GM19240 (cell line): Measurements from ENCODE around the gene APOBEC3C.
"Not testable (repeated sequence)": the region's sequence is repeated elsewhere in the genome, so short reads cannot be mapped to it uniquely, and the experiment has no call there.

ENCODE experiments used
- DNase-seq: peaks from one replicate; pipeline ENCODE4 v3.0.0; 2011; ENCODE audit warnings: low spot score; ENCODE audit not compliant: insufficient read length

The APOBEC3C gene

DNA sequence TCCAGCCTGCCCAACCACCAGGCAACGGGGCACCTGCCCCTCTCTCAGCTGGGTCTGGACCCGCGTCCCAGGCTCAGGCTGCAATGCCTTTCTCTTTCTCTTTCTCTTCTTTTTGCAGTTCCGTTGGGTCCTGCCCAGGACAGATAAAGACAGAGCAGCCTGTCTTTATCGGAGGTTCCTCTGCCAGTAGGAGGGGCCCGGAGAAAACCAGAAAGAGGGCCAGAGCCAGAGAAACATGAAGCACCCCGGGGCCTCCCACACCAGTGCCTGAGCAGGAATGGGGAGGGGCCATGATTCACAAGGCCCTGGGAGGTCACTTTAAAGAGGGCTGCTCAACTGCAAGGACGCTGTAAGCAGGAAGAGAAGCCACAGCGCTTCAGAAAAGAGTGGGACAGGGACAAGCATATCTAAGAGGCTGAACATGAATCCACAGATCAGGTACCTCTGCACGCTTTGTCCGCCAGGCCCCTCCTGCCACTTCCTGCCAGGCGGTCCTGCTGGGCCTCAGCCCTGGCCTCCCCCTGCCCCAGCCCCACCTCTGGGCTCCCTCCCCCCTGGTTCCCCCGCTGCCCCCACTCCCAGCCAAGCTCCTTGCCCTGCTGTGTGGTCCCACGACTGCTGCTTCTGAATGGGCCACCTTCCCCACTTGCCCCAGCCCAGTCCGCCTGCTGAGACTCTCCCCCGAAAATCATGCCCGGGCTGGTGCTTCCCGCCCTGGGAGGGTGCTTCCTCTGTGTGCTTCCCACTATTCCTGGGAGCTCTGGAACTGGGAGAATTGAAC lies at the start of gene APOBEC3C:
TSS of gene APOBEC3C (plus strand) at position 316 of the 781 bp plus-strand sequence. CDS start at position 422, 106 bp downstream.
- peak; percentile 71 for DNase-seq

DNA sequence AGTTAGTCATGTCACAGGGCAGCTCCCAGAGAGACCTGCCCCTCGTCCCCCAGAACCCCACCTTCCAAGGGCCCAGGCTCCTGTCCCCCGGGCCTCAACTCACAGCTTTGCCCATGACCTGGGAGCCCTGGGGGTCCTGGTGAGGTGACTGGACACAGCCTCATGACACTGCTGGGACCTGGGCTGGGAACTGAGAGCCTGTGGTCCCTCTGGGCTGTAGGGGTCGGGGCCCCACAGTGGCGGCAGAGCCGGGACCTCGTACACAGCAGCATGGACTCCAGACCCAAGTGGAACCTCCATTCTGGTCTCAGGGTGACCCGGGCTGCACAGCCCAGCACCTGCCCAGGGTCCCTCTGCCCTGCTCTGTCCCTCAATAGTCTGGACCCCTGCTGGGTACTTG lies 49.8 kb upstream of the APOBEC3C start:
- no peak for DNase-seq

DNA sequence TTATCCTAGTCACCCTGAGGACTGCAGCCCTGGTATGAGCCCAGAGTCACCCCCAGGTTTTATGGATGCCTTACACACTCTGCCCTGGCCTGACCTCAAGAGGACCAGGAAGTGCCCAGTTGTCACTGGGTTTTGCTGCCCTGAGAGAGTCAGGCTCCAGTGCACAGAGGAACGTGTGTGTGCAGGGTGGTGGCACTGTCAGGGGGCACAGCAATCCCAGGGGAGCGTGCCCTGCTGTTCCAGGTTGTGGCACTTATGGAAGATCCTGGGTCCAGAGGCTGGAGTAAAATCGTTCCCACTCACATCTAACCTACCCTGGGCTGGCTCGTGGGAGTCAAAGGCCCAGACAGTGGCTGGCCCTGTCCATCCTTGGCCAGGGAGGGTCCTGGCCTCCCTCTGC lies 49.1 kb upstream of the APOBEC3C start:
- DNase-seq: no peak

DNA sequence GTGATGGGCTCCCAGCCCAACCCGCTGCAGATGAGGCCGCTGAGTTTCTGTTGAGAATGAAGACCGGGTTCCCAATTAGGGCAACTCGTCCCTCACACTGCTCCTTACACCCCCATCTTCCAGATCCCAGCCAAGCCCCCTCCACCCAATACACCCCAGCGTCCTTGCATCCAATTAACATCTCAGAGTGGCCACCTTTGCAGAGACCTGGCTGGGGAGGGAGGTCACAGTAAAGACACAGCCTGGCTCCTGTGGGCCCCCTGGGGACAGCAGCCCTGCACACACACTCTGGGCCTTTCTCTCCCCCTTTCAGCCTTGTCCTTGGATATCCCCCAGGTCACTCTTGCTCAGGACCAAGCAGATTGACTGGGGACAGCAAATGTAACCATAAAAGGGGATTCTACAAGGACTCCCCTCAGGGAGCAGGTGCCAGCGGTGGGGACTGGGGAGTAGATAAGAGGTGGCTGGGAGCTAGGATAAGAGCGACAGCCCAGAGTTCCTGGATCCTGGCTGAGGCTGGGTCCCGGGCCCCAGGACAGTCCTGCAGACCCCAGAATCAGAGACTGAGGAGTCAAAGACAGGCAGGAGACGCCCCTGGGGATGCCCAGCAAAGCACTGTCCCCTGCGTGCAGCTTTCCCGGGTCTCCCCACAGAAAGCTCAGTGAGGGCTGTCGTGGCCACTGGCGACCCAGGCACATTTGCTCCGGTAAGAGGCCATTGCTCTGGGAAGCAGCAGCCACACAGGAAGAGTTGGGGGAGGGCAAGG lies 48.3 kb upstream of the APOBEC3C start:
- no peak for DNase-seq

DNA sequence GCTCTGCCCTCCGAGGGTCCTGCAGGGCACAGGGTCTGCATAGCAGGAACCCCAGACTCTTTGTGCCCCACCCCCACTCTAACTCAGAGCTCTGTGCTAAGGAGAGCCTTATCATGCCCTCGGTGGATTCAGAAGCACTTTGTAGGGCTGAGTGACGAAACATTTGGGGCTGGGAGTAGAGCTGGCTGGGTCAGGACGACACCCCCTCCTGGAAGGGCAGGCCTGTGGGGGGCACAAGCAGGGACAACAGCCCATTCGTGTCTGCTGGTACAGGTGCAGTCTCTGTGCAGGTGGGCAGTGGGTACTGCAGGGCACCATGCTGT lies 47.7 kb upstream of the APOBEC3C start:
- DNase-seq: no peak

DNA sequence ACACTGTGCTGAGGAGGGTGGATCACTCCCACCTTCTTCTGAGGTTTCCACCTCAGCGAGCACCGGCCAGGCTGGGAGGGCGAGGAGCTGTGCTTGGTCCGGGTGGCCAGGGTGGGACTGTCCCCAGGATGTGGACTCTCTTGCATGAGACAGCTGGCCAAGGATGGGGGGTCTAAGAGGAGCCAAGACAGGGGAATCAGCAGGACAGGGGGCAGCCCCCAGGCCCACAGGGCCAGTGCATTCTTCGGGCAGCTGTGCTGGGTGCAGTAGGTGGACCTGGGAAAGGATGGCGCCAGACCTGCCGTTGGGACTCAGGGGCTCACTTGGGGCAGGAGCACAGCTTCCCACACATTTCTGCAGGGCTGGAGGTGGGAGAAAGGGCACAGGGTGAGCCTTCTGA lies 47.1 kb upstream of the APOBEC3C start:
- no peak for DNase-seq

DNA sequence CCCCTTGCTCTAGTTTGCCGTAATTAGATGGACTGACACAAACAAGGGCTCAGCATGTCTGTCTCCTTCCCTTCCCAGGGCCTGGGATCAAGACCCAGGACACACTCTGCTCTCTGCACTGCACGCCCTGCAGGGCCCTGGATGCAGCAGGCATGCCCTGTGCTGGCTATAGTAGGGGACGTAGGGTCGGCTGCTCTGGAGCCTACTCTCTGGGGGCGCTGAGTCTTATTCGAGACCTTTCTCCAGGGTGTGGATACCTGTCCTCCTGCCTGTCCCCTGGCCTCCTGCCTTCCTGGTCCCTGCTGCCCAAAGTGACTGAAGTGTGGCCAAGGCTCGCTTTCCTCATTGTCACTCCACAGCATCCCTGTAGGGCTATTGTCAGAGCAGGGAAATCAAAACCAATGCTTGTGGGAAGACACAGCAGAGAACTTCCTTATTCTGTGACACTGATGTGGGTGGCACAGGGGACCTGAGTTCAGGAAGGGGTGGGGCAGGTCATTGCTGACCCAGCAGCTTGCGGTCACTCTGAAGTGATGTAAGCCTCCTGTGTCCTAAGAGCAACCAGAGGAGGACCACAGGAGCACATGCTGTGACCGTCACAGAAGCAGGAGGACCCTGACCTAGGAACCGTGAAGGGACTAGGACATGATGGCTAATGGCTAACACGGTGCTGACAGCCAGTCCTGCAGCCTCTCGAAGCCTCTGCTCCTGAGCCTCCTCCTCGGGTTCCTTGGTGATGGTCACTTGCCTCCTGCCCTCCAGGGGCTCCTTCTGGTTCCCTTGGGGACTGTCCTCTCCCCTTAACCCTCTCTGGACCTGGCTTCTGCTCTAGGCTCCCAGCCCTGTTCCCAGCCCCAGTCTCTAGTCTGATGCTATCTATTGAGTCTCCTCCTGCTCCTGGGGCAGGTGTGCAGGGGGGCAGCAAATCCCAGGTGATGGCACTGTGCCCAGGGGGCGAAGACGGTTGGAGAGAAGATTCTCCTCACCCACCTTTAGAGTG lies 46.3 kb upstream of the APOBEC3C start:
- DNase-seq: no peak

DNA sequence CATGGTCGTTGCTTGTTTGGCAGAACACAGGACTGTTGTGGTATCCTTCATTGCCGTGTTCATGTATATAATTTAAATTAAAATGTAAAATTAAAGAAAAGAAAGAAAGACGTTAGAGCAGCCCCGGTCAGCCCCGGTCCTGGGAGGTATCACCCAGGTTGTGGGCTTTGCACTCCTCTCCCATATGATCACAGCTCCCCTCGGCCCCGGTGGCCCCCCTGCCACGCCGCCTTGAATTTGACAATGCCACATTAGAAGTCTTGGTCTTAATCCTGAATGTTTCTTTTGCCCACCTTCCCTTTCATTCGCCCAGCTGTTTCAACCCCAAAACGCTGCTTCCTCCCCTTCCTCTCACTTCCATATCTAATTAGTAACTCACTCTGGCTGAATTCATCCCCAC lies 45.3 kb upstream of the APOBEC3C start:
- no peak for DNase-seq

DNA sequence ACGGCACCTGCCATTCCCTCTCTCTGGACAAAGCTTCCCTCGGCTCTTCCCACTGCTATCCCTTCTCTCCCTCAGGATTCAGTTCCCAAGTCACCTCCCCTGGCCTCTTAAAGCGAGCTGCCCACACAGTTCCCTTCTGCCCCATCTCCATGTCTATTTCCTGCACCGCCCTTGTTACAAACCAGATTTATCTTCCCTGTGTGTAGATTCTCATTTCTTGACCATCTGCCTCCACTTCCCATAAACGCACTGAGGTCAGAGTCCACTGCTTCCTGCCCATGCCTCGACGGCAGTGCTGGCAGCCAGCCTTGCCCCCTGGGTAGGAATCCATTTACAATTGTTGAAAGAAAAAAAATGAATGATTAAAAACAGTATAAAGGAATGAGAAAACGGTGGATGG lies 43.5 kb upstream of the APOBEC3C start:
- no peak for DNase-seq

DNA sequence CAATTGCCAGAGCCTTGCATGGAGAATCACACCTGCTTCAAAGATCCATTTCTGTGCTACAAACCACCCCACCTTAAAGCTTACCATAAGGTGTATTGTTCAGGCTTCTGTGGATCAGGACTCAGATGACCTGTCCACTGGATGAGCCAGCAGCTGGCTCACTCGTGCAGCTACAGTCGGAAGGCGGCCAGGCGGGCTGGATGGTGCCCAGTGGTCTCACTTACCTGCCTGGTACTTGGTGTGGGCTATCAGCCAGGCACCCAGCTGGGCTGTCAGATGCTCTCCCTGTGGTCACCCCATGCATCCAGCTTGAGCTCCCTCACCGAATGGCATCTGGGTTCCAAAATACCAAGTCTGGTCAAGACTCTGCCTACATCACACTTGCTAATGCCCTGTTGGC lies 42.9 kb upstream of the APOBEC3C start:
- DNase-seq: no peak

DNA sequence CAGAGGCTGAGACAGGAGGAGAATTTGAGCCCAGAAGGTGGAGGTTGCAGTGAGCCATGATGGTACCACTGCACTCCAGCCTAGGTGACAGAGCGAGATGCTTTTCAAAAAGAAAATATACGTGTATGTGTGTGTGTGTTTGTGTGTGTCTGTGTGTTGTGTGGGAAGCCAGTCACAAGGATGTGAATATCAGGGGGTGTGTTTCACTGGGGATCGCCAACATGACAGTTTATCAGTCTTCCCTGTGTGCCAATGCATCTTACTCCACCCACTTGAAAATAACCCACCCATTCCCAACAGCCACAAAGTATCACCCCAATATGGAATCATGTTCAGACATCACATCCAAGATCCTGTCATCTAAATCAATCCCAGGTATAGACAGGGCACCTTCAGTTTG lies 42.3 kb upstream of the APOBEC3C start:
- DNase-seq: no peak

DNA sequence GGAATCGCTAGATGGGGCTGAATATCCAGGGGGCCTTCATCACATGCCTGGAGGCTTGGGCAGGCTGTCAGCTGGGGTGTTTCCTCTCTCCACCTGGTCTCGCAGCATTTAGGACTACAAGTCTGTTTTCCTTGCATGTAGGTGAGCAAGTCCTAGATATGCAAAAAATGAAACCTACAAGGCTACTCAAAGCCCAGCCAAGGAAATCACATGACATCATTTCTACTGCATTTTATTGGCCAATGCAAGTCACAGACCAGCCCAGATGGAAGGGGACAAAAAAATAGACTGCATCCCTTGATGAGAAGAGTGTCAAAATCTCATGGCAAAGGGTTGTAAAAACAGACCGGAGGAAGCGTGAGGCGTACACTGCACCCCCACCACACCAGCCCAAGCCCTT lies 41.5 kb upstream of the APOBEC3C start:
- DNase-seq: no peak

DNA sequence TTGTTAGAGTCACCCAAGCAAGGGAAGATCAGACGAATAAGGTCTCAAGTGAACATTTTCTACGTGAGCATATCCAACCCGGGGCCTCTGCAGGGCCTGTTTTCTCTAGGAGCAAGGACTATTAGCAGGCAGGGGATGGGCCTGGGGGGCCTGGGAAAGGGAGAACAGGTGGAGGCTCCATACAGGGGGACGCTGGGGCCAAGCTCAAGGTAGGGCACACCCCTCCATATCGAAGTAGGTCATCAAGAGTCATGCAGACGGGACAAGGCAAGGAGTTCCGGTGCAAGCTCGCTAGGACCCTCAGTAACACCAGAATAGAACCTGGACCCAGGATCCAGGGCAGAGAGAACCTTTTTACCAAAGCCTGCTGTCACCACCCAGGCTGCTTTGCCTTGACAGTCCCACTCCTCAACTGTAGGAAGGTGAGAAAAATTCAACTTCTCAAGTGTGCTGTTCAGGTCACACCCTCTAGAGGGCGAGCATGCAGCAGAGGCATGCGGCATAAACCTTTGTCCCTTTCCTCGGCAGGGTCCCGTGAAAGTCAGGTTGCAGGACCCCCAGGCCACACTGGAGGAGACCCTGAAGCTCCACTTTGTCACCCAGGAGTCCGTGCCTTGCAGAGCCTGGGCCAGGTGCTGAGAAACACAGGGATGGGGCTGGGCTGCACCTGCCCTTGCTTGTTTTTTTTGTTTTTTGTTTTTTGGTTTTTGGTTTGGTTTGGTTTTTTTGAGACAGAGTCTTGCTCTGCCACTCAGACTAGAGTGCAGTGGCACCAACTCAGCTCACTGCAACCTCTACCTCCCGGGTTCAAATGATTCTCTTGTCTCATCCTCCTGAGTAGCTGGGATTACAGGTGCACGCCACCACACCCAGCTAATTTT lies 40.5 kb upstream of the APOBEC3C start:
- peak; percentile 65 for DNase-seq

DNA sequence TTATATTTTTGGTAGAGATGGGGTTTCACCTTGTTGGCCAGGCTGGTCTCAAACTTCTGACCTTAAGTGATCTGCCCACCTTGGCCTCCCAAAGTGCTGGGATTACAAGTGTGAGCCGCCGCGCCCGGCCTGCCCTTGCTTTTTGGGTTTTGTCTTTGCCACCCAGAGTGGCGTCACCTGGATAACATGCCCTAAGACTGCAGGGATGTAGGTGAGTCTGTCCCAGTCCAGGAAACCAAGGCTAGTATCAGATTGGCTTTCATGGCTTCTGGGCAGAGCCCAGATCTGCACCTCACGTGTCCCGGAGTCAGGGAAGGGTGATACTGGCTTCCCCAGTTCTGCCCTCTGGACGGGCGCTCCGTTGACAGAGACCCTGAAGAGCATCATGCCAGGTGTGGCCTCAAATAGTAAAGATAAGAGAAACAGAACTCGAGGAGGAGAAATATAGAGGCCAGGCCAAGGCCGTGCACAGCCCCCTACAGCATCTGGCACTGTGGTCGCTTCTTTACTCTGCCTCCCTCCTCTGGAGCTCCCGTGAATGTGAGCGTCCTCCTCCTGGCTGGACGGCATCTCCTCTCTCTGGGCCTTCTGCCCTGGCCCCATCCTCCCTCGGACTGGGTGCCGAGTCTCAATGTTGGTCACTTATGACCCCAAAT lies 39.8 kb upstream of the APOBEC3C start:
- DNase-seq: no peak

DNA sequence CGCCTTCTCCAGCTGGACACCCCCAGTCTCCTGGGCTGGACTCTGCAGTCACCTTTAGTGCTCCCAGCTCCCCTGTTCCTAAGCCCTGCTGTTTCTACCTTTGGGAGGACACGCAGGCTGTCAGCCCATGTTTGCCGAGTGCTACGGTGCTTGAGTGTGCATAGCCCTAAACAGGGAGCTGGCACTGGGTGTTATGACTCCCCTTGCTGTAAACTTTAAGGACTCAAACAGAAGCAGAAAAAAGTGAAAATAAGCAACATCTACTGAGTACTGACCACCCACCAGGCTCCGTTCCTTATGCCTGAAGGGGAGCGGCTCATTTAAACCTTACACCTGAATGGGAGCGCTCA lies 39.3 kb upstream of the APOBEC3C start:
- DNase-seq: no peak

DNA sequence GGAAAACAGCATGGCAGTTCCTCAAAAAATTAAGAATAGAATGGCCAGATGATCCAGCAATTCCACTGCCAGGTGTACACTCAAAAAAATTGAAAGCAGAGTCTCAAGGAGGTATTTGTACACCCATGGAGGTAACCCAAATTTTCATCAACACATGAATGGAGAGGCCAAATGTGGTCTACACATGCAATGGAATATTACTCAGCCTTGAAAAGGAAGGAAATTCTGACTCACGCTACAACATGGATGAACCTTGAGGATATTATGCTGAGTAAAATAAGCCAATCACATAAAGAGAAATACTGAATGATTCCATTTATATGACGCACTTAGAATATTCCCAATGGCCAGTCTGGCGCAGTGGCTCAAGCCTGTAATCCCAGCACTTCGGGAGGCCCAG lies 36.8 kb upstream of the APOBEC3C start:
- not testable (repeated sequence) for DNase-seq

DNA sequence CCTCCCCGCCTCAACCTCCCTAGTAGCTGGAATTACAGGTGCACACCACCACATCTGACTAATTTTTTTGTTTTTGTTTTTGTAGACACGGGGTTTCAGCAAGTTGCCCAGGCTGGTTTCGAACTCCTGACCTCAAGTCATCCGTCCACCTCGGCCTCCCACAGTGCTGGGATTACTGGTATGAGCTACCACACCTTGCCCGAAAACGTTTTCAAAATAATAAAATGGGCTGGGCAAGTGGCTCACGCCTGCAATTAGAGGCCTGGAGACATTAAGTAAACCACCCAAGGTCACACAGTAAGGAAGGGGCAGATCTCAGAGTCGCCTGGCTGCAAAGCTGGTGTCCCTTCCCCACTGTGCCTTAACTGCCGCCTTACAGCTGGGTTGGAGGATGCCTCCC lies 33.5 kb upstream of the APOBEC3C start:
- not testable (repeated sequence) for DNase-seq

DNA sequence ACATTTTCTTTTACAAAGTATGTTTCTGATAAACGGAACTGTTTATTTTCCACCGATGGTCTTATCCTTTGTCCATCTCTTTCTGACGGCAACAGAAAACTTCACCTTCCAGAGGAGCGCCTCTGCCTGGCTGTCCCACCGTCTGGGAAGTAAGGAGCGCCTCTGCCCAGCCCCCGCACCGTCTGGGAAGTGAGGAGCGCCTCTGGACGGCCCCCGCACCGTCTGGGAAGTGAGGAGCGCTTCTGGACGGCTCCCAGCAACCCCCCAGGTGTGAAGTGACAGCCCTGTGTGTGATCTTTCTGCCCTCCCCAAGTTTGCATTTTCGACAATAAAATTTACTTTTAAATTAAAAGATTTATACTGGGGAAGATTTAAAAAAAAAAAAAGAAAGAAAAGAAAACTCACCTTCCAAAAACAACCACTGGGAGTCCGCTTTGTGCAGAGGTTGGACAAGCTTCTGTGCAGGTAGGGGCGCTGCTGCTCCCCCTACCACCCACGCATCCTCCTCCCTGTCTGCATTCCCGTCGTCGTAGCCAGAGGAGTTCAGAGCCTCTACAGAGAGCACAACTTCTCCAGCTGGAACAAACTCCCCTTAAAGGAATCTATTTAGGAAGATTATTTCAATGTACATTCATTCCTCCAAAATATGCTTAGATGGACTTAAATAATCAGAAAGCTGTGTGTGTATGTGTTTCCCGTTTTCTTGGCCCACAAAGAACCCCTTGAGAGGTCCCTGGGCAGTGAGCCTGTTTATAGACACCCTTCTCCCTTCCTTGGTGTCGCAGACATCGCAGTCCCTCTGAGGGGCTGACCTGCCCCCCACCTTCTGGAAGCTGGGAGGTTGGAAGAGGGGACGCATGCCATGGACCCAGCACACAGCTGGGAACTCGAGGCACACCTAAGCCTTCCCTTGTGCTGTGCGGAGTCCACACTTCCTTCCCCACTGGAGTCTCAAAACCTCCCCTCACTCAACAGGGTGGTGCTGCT lies 32.8 kb upstream of the APOBEC3C start:
- DNase-seq: no peak
